ENCODE results near the gene HNMT. TPM values are rescaled to one million over a fixed set of nuclear protein-coding genes. Genes with fewer than 3 reads are reported as not detected.

HNMT gene
- total and polyA plus RNA-seq, 2 of the 13 experiments (the other 11 are each of a cell fraction or from before 2014, with no cell fraction given) = 279 to 309 TPM

GRCh38 chr2:137942037-137942832, 22.0 kb upstream of the HNMT start (continued):
- TF ChIP-seq ZNF670 (CRISPR knock-in tag; IDR thresholded peaks at IDR 0.05; ENCODE audit: borderline replicate concordance) (peak; percentile 72; the same call in 1 of the 2 replicates), ZNF253 (CRISPR knock-in tag; IDR thresholded peaks at IDR 0.05; ENCODE audit: borderline replicate concordance) (peak; percentile 63; the same call in 1 of the 2 replicates), HNF1A (IDR thresholded peaks at IDR 0.05; ENCODE audit: low read depth) (no peak), HNF1A (CRISPR knock-in tag; IDR thresholded peaks at IDR 0.05; ENCODE audit: borderline replicate concordance) (0 out of 2 replicates have a peak, but pooled peaks have one; percentile 8), MED13 (CRISPR knock-in tag; IDR thresholded peaks at IDR 0.05) (0 out of 2 replicates have a peak, but pooled peaks have one; percentile 19), ZNF800 (CRISPR knock-in tag; IDR thresholded peaks at IDR 0.05) (0 out of 2 replicates have a peak, but pooled peaks have one; percentile 47), ZNF720 (CRISPR knock-in tag; IDR thresholded peaks at IDR 0.05) (no peak), AFF4 (CRISPR knock-in tag; IDR thresholded peaks at IDR 0.05) (peak; percentile 48), SMARCE1 (IDR thresholded peaks at IDR 0.05; ENCODE audit: borderline replicate concordance) (no peak), ELF4 (CRISPR knock-in tag; IDR thresholded peaks at IDR 0.05; ENCODE audit: borderline replicate concordance) (no peak), ZBTB7B (CRISPR knock-in tag; IDR thresholded peaks at IDR 0.05) (0 out of 2 replicates have a peak, but pooled peaks have one; percentile 31), GMEB2 (CRISPR knock-in tag; IDR thresholded peaks at IDR 0.05; ENCODE audit: low read depth) (no peak), ZBTB25 (CRISPR knock-in tag; IDR thresholded peaks at IDR 0.05) (peak; percentile 68)

Data from HepG2 (cell line).